Keratinocyte (primary cell): ENCODE results near the gene KRT8. TPM values are rescaled to one million over a fixed set of nuclear protein-coding genes. Genes with fewer than 3 reads are reported as not detected.

Source experiments
- DNase-seq: peaks from one replicate; pipeline ENCODE4 v3.0.0-alpha.2; 2011; ENCODE audit warnings: low read depth, missing footprints, low spot score
- FAIRE-seq: peaks from 2 replicates; lab custom pipeline; 2011; peaks lifted over from hg19 to GRCh38; lab: Jason Lieb, UNC
- H2AFZ ChIP-seq: 2 replicates; pipeline ENCODE4 v1.6.0; 2012; ENCODE audit warnings: low read length, control low read depth, inconsistent platforms; ENCODE audit not compliant: control insufficient read depth
- H3K27ac ChIP-seq: 2 replicates; pipeline ENCODE4 v1.5.1; 2011; ENCODE audit warnings: low read length; ENCODE audit not compliant: control insufficient read depth, insufficient read depth
- H3K27me3 ChIP-seq: 3 replicates; pipeline ENCODE4 v1.6.0; 2011; ENCODE audit warnings: low read length; ENCODE audit not compliant: control insufficient read depth, insufficient read depth; ENCODE audit errors: extremely low read depth
- H3K36me3 ChIP-seq, 2 experiments: 2 replicates in 1 of 2; 3 replicates in 1 of 2; pipeline ENCODE4 v1.5.1; 2011; ENCODE audit warnings: low read length in 2 of 2, mild to moderate bottlenecking in 1 of 2; ENCODE audit not compliant: control insufficient read depth in 2 of 2, insufficient read depth in 2 of 2; ENCODE audit errors: extremely low read depth in 1 of 2
- H3K4me1 ChIP-seq: 3 replicates; pipeline ENCODE4 v1.5.1; 2011; ENCODE audit warnings: low read length; ENCODE audit not compliant: control insufficient read depth, insufficient read depth; ENCODE audit errors: extremely low read depth
- H3K4me2 ChIP-seq: 3 replicates; pipeline ENCODE4 v1.6.0; 2011; ENCODE audit warnings: low read depth, low read length; ENCODE audit not compliant: control insufficient read depth, insufficient read depth; ENCODE audit errors: extremely low read depth
- H3K4me3 ChIP-seq, 3 experiments: fragments of 200-600 bp in 1 of 3; sonication (generic) in 1 of 3; 2 replicates in 2 of 3; 3 replicates in 1 of 3; pipeline ENCODE4 v1.5.1; 2011 to 2016; ENCODE audit warnings: low read length in 3 of 3, mild to moderate bottlenecking in 3 of 3, control low read depth in 2 of 3, inconsistent platforms in 1 of 3, low read depth in 1 of 3, mixed read lengths in 1 of 3, mixed run types in 1 of 3, moderate library complexity in 1 of 3; ENCODE audit not compliant: control insufficient read depth in 2 of 3, insufficient read depth in 2 of 3; ENCODE audit errors: extremely low read depth in 1 of 3
- H3K79me2 ChIP-seq: 2 replicates; pipeline ENCODE4 v1.6.0; 2012; ENCODE audit warnings: low read length; ENCODE audit not compliant: control insufficient read depth, insufficient read depth
- H3K9ac ChIP-seq: 3 replicates; pipeline ENCODE4 v1.6.0; 2011; ENCODE audit warnings: low read length; ENCODE audit not compliant: control insufficient read depth, insufficient read depth; ENCODE audit errors: extremely low read depth
- H3K9me1 ChIP-seq: 3 replicates; pipeline ENCODE4 v1.6.0; 2011; ENCODE audit warnings: low read length; ENCODE audit not compliant: control insufficient read depth, insufficient read depth; ENCODE audit errors: extremely low read depth
- H3K9me3 ChIP-seq: 2 replicates; pipeline ENCODE4 v1.5.1; 2012; ENCODE audit warnings: low read depth, low read length; ENCODE audit not compliant: control insufficient read depth
- H4K20me1 ChIP-seq: 3 replicates; pipeline ENCODE4 v1.6.0; 2011; ENCODE audit warnings: low read length; ENCODE audit not compliant: control insufficient read depth, insufficient read depth; ENCODE audit errors: extremely low read depth
- EZH2 ChIP-seq: IDR thresholded peaks from one replicate; pipeline ENCODE4 v1.6.1; 2012; ENCODE audit warnings: inconsistent platforms, mild to moderate bottlenecking, low read length, moderate library complexity
- dilution Hi-C: fragments of 300-500 bp; cut with MboI; formaldehyde crosslinking; loops from one replicate; pipeline ENCODE4 v1.7.0; 2020; ENCODE audit warnings: low sequenced_read_pairs; ENCODE audit not compliant: extremely low pct_ligation_motif_present
- polyA plus RNA-seq, 5 experiments: library from polyadenylated mRNA; depleted of rRNA in 3 of 5; stranded (reverse) in 3 of 5; stranded (forward) in 1 of 5; unstranded in 1 of 5; fragments of >200 nt; gene quantifications; 1 replicate in 1 of 5; 2 replicates in 3 of 5; 3 replicates in 1 of 5; pipeline versions ENCODE4 v1.2.1 to v1.2.3, GENCODE V29; 2011 to 2012; ENCODE audit warnings: missing spikeins in 2 of 5, low read depth in 1 of 5, low replicate concordance in 1 of 5
- TF ChIP-seq, protein P1 (sequence below), 3 experiments: IDR thresholded peaks in 1 of 3; conservative IDR thresholded peaks in 1 of 3; optimal IDR thresholded peaks in 1 of 3; 2 replicates in 2 of 3; 3 replicates in 1 of 3; pipeline versions ENCODE3 to v1.5.1; 2011; ENCODE audit warnings: low read length in 3 of 3, mild to moderate bottlenecking in 3 of 3, moderate library complexity in 2 of 3, control low read depth in 1 of 3, inconsistent platforms in 1 of 3; ENCODE audit not compliant: insufficient read depth in 2 of 3; ENCODE audit errors: extremely low read depth in 1 of 3

The KRT8 gene
- polyA plus RNA-seq, 1 donor (not counting 4 experiments of a cell fraction or from before 2014, with no cell fraction given): 151 TPM

GRCh38 chr12:52945389-52946232 lies 40.7 kb upstream of the KRT8 start:
- Histone ChIP-seq H3K4me2 (no peak overlapping the region), H3K9me3 (no peaks in the 10 kb centered on the region), H3K79me2 (peaks cover 11% of the 10 kb centered on the region), H3K27me3 (no peaks in the 10 kb centered on the region), H3K27ac (no peak overlapping the region), H3K9ac (no peak overlapping the region), H3K9me1 (no peaks in the 10 kb centered on the region), H2AFZ (no peak overlapping the region), H3K36me3 (peaks cover 4 to 7% of the 10 kb centered on the region in 2 experiments), H4K20me1 (peaks cover 5% of the 10 kb centered on the region), H3K4me1 (peaks cover 21% of the 10 kb centered on the region), H3K4me3 (no peak overlapping the region)
- TF ChIP-seq, protein P1, sequence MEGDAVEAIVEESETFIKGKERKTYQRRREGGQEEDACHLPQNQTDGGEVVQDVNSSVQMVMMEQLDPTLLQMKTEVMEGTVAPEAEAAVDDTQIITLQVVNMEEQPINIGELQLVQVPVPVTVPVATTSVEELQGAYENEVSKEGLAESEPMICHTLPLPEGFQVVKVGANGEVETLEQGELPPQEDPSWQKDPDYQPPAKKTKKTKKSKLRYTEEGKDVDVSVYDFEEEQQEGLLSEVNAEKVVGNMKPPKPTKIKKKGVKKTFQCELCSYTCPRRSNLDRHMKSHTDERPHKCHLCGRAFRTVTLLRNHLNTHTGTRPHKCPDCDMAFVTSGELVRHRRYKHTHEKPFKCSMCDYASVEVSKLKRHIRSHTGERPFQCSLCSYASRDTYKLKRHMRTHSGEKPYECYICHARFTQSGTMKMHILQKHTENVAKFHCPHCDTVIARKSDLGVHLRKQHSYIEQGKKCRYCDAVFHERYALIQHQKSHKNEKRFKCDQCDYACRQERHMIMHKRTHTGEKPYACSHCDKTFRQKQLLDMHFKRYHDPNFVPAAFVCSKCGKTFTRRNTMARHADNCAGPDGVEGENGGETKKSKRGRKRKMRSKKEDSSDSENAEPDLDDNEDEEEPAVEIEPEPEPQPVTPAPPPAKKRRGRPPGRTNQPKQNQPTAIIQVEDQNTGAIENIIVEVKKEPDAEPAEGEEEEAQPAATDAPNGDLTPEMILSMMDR (optimal IDR thresholded peaks at IDR 0.05 in 1 of 3, IDR thresholded peaks at IDR 0.05 in 1 of 3, conservative IDR thresholded peaks at IDR 0.05 in 1 of 3; ENCODE audit: extremely low read depth in 1 of 3, insufficient read depth in 2 of 3, low read length in 3 of 3): no peak
- TF ChIP-seq EZH2: no peak
- DNase-seq: no peak
- dilution Hi-C loops: no loop called here
- no peak for FAIRE-seq

DNA sequence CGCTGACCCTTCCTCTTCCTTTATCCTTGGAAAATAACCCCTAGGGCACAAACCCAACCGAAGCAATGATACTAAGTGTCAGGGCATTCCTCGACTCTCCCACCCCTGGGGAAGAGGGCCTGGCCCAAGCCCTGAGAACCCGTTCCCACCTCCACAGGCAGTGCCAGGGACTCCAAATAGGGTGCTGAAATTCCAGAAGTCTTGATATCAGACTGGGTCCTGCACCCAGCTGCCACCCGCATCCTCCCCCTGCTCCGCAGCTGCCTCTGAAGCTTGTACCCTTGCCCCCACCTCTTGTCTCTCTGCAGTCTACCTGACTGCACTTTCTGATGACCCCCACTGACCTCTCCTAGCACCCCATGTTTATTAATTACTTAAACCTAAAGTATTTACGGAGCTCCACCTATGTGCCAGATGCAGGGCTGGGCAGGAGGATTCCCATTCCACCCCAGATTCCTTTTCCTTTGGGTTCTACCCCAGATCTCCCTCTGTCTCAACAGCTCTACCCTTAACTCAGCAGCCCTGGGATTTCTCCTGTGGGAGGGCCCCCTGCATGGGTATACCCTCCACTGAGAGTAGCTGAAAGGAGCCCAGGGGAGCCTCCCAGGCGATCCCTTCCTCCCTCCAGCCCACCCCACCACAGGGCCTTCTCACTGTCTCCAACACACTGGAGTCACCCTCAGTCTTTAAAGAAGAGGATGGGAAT lies 40.0 kb upstream of the KRT8 start:
- Histone ChIP-seq H4K20me1 (no peaks in the 10 kb centered on the region), H2AFZ (no peak overlapping the region), H3K4me3 (no peak overlapping the region), H3K9ac (no peak overlapping the region), H3K27me3 (no peaks in the 10 kb centered on the region), H3K9me3 (no peaks in the 10 kb centered on the region), H3K9me1 (no peaks in the 10 kb centered on the region), H3K27ac (no peak overlapping the region), H3K36me3 (no peaks in the 10 kb centered on the region), H3K4me2 (no peak overlapping the region), H3K4me1 (peaks cover 13% of the 10 kb centered on the region), H3K79me2 (peaks cover 4% of the 10 kb centered on the region)
- FAIRE-seq (no peak), DNase-seq (no peak)
- no peak for TF ChIP-seq EZH2
- TF ChIP-seq, protein P1 (optimal IDR thresholded peaks at IDR 0.05 in 1 of 3, IDR thresholded peaks at IDR 0.05 in 1 of 3, conservative IDR thresholded peaks at IDR 0.05 in 1 of 3; ENCODE audit: extremely low read depth in 1 of 3, insufficient read depth in 2 of 3, low read length in 3 of 3): no peak
- dilution Hi-C loops: no loop called here
